GM18519 (cell line): ENCODE results near the gene BSN.
"Not testable (repeated sequence)": the region's sequence is repeated elsewhere in the genome, so short reads cannot be mapped to it uniquely, and the experiment has no call there.

ENCODE experiments used
- ATAC-seq: cut with Tn5 transposase; IDR thresholded peaks from one replicate; pipeline ENCODE4 v1.9.1; 2021; ENCODE audit warnings: mild to moderate bottlenecking, moderate library complexity; ENCODE audit not compliant: unreplicated experiment, low FRiP score

The BSN gene

DNA sequence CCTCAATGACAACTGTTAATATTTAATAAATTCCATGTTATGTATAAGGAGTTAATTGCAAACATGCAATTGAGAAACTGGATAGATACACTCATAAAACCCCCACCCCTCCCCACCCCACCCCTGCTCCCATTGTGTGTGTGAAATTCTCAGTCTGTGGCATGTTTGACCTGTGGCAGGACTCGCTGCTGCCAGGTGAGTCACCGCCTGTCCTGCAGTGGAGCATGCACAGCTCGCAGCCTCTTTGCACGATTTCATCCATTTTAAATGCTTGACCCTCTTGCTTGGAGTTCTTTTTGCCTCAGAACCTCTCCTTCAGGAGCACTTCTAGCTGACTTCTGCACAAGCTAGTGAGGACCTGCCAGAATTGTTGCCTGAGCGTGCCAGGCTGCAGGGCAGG is 114.6 kb downstream of the BSN start:
- ATAC-seq = no peak

DNA sequence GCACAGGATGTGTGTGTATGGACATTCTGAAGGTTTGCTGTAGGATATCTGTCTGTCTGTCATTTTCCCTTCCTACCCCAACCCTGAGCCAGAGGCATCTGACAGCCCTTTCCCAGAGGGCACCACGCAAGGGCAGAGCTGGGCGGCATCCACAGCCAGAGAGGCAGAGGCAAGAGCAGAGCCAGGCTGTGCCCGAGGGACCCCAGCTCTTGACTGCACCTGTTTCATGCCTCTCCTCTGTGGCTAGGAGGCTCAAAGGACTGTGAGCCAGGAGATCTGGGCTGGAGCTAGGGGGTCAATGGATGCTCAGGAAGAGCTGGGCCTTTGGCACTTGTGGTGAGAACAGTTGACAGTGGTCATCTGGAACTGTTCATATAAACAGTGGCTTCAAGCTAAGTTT is 115.1 kb downstream of the BSN start:
- no peak for ATAC-seq

DNA sequence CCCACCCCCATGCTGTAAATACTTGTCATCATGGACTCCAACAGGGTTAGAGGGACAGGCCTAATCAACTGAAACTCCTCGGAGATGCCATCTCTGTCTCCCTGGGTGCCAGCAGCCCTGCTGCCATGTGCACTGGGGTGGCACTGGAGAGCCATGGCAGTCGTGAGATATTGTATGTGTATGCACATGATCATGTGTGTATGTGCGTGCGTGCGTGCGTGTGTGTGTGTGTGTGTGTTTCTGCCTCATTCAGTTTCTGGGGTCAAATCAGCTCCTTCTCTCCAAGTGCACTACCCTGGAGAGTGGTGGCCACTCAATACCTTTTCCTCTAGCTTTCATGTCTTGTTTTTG is 116.6 kb downstream of the BSN start:
- ATAC-seq = no peak

DNA sequence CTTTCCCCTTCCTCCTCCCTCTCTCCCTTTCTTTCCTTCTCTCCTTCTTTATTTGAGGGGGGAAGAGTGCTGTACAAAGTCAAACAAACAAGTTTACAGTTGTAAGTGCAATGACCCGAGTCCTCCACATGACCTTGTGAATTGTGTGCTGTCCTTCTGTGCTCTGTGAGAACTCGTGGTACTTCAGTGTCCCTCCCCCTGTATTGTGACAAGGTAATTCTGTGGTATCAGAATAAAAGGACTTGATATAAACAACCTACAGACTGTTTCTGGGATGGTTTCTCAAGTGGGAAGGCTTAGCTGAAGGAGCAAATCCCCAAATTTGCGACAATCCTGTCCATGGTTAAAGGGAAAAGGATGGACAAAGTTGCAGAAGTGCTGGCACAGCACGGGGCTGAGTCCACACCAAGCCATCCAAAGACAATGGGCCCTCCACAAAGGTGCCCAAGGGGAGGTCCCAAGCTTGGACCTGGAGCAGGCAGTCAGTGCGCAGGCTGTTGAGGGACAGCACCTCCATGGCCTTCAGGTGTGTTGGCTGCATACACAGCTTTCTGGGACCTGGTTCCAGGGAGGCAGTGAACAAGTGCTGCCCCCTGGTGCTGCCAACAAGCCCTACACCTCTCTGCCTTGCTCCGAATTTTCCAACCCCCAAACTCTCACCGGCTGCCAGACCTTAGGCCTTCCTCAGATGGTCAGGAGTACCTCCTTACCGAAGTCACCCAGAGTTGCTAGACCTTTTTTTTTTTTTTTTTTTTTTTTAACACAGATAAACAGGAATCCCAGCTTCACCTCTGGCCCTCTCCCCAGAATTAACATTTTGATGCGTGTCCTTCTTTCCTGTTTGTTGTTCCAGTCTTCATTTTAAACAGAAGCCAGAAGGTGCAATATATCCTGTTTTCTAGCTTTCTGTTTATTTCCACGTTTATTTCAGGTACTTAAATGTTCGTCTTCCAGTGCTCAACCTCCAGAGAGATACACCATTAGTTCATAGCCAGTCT is 117.3 kb downstream of the BSN start:
- ATAC-seq = no peak

DNA sequence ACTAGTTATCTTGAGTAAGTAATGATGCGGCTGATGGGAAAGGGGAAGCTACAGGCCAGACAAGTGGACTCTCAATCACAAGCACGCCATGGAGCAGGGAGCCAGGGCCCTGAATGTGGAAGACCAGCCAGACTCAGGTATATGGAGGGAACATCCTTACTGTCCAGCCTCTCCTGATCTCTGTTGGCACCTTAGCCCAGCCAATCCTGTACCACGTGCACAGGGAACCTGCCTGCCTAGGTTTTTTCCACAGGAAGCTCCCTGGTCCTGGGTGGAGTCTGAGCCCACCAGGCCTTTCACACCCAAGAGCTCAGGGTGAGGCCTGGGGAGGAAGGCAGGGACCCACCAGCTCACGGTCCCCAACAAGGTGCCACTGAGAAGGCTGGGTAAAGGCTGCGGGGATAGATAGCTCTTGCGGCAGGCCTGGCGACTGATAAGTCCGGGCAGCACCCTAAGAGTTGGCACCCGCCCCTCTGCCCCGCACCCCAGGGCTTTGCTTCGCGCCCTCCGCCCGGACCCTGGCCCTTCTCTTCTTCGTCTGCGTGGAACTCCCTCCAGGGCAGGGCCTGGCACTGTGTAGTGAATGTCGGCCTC is 118.9 kb downstream of the BSN start:
- no peak for ATAC-seq

DNA sequence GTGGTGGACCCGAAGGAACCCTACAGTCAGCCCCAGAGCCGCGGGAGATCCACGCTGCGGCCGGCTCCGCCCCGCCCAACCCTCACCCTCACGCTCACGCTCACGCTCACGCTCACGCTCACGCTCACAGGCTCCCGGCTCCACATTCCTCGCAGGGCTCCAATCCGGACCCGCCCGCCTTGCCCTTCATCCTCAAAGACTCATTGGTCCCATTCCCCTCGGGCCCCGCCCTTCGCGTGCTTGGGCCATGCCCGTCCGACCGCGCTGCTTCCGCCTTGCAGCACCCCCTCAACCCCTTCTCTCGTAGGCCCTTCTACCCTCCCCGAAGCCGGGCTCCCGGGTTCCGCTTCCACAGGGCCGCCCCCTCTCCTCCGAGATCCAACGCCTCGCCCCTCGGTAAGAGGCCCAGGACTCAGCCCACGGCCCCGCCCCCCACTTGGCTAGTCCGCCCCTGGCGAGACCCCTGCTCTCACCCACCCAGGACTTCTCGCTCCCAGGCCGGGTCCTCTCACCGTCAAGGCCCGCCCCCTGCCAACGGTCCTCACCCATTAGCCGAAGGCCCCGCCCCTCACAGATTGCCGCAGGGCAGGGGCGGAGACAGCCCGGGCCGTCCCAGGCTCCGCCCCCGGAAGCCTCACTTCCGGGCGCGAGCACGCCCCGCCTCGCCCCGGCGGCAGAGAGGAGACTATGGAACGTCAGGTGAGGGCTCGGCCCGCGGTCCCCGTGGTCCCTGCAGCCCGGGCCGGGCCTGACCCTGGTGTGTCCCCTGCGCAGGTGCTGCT is 119.6 kb downstream of the BSN start, which contains the start of gene APEH:
TSS of gene APEH (plus strand) at position 637 of the 782 bp plus-strand sequence. CDS start at position 688, 51 bp downstream.
- peak; percentile 58 for ATAC-seq

DNA sequence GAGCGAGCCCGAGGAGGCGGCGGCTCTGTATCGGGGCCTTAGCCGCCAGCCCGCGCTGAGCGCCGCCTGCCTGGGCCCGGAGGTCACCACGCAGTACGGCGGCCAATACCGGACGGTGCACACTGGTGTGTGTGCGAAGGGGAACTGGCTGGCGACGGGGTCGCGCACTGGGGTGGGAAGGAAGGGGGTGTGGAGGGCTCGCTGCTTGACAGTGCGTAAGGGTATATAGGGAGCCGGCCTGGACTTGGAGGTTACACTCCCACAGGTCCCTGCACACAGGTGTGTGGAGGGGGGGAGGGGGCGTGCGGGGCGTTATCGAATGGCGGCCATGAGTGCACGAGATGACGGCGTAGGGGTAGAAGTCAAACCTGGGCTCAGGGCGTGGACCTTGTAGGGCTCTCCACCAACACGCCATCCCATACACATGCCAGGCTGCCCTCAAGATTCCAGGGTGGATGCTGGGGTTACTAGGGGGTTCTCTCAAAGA is 120.3 kb downstream of the BSN start:
- ATAC-seq = peak; percentile 22

DNA sequence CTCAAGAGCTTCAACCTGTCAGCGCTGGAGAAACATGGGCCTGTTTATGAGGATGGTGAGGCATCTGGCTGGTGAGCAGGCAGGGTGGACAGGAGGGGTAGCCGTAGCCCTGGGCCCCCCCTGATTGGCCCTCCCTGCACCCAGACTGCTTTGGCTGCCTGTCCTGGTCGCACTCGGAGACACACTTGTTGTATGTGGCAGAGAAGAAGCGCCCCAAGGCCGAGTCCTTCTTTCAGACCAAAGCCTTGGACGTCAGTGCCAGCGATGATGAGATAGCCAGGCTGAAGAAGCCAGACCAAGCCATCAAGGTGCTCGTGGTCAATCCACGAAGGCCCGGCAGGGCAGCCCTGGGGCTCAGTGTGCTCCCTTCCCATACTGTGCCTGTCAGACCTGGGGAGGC is 121.6 kb downstream of the BSN start:
- no peak for ATAC-seq

DNA sequence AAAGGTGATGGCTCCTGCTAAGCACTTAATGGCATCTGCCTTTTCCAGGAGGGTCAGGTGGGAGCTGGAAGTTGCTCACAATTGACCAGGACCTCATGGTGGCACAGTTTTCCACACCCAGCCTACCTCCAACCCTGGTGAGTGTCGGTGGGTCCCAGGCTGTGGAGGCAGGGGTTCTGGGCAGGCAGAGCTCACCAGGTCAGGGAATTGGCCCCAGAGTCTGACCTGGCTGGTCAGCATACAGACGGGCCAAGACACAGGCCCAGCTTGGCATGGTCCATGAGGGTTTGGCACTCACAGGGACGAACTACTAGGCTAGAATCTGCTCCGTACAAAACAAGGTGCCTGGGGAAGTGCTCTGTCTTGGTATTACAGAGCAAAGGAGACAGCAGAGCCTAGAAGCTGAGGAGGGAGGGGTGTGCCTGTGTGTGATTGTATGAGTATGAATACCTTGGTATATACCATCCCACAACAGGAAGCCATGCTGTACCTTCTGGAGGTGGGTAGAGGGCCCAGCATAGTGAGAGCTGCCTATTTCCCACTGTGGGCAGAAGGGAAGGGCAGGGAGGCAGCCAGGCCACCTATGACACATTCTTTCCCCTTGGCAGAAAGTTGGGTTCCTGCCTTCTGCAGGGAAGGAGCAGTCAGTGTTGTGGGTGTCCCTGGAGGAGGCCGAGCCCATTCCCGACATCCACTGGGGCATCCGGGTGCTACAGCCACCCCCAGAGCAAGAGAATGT is 126.4 kb downstream of the BSN start:
- no peak for ATAC-seq

DNA sequence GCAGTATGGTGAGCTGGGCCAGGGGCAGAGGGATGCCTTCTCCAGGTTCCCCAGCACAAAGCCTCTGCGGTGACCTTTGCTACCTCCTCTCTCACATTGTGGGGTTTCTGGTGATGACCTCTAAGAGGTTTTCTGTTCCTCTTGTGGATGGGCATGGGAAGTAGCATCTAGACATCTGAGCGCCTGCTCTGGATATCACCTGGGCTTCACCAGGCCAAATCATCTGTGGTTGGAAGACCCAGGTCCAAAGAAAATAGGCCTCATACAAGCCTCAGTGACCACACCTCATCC is 126.9 kb downstream of the BSN start:
- ATAC-seq = no peak

DNA sequence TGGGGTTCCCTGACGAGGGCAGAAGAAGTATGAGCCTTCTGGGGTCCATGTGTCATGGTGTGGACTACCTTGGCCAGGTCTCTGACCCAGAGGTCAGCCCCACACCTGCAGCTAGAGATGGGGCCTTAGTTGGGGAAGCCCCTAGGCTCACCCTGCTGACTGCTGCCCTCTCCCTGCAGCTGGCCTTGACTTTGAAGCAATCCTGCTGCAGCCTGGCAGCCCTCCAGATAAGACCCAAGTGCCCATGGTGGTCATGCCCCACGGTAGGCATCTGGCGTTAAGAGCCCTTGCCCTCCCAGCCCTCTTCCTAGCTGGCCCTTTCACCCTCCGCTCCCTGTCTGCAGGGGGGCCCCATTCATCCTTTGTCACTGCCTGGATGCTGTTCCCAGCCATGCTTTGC is 127.3 kb downstream of the BSN start:
- ATAC-seq = no peak

DNA sequence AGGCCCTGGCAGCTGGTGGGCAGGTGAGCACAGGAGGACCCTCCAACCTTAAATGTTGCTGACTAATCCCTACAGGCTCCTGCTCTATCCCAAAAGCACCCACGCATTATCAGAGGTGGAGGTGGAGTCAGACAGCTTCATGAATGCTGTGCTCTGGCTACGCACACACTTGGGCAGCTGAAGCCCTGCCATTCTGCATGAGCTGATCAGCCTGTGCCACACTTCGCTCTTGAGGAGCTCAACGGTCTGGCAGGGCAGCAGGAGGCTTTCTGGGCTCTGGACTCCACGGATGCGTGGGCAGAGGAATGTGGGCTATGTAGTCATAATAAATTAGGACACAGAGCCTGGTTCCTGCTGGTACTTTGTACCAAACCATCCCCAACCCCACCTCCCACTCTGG is 128.9 kb downstream of the BSN start:
- no peak for ATAC-seq

DNA sequence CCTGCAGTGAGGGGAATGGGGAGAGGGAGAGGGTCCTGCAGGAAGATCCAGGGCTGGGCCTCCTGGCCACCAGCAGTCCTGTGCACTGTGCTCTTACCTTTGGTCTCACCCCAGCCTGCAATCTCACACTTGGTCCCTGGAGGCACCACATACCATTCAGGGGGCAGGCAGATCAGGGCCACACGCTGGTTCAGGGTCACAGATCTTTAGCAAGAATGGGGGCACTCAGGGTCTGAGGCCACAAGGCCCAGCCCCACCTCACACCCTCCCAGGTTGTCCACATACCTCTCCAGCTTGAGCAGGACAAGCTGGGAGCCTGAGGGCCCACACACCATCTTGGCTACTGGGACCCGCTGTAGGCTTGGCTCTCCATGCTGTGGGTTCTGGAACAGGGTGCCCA is 130.2 kb downstream of the BSN start:
- ATAC-seq = not testable (repeated sequence)

DNA sequence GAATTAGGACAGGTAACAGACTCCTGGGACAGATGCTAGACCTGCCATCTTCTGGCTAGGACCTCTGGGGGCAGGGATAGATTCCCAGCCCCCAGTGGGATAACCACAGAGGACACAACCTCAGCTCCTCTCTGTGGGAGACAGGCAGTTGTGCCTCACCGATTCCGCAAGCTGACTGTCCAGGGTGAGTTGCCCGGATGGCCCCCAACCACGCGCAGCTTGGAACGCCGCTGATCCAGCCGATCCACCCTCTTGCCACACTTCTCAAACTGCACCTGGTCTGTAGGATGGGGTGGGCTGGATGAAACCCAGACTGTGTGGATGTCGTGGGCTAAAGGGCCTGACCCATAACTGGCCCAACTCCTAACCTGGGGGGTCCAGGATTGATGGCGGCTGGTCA is 130.8 kb downstream of the BSN start:
- not testable (repeated sequence) for ATAC-seq

DNA sequence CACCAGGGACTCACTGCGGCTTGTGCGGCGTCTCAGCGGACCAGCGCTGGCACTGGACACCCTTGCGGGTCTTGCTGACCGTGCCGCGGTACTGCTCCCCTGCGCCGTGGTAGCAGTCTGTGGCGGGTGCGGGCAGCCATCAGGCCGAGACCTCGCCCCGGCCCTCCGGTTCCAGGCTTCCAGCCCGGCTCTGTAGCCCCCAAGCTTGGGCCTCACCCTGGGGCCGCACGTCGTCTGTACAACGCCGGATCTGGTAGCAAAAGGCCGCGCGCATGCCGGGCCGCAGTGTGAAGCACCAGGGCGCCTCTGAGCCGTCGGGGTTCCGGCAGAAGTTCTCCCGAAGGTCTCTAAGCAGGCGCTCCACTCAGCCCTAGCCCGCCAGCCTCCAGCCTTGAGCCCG is 131.6 kb downstream of the BSN start:
- ATAC-seq = not testable (repeated sequence)

DNA sequence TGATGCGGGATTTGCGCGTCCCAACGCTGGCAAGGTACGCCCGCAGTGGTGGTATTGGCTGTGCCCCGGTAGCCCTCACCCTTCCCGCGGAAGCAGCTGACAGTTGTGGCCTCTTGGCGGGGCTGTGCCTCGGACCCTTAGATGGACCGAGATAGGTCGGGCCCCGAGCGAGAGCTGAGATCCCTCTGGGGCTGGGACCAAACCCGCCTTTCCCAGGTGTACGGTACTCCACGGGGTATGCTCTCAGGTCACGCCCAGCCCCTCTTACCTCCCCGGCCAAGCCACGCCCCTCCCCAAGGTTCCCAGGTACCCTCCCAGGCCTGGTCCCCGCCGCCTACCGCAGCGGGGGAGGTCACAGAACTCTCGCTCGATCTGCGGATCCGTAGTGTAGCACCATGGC is 132.1 kb downstream of the BSN start:
- ATAC-seq = not testable (repeated sequence)

DNA sequence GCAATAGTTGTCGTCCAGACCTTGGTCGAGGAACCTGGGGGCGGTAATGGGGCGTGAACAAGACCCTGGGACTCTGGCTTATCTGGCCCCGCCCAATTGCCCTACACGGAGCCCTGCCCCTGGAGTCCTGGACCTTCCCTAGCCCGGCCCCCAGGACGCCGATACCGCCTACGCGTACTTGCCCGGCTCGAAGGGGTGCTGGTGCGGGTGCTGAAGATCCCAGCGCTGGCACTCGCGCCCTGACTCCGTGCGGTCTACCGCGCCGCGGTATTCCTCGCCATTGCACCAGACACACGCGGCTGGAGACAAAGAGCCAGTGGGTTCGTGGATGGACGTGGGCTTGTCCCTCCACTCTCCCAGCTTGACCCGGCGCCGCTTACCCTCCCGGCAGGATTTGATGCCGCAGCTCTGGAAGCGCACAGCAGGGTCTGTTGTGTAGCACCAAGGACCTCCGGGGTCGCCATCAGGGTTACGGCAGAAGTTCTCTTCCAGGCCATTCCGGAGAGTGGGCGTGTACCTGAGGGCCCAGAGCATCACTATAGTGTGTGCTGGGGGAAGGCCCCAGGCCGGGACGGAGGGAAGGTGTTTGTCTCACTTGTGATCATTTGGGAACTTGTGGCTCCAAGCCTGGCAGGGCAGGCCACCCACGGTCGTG is 132.6 kb downstream of the BSN start:
- ATAC-seq = not testable (repeated sequence)

DNA sequence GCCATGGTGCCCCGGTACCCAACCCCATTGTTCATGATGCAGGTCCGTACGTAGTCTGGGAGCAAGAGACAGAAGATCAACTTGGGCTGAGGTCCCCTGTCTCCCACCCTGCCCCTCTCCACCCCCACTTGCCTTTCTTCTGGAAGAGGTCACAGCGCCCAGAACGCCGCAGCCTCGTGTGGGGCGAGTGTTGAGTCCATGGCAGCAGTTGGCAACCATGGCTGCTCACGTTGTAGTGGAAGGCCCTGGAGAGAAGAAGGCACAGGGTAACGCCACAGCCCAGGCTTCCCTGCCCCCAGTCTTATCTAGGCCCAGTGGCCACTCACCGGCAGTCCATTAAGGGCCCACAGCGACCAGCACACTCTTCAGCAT is 133.1 kb downstream of the BSN start:
- not testable (repeated sequence) for ATAC-seq

DNA sequence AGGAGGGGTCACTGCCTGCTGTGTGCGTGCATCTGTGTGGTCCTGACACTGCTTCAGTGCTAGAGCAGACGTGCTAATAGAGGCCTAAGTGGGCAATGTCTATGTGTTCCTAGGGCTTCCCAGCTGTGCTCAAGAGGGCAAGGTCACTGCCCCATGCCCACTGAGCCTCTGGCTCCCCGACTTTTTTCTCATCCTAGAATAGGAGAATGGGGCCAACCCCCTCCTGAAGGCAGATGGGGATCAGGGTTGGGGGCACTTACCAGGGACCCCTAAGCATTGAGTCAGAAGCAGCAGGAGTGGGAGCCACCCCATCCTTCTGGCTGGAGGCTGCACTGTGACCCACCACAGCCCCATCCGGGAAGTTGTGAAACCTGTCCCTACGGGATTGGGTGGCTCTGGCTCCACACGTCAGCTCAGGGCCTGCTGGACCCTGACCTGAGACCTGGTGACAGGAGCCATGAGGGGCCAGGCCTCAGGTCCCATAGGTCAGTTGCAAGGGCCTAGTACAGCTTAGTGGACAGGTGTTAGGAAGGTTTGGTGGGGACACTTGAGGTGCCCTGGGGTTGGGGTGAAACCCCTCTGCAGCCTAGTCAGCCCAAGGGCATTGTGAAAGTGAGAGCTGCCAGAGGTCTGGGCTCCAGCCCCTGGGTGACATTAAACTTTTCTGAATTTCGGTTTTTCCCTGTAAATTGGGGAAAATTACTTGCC is 134.2 kb downstream of the BSN start:
- not testable (repeated sequence) for ATAC-seq
